VCaP (cell line): ENCODE measurements around the gene ZBTB38.

Experiments
- H3K27ac ChIP-seq: fragments of 450-650 bp; 2 replicates; pipeline ENCODE4 v1.5.1; 2017
- CTCF ChIP-seq: fragments of 450-650 bp; conservative IDR thresholded peaks from 2 replicates; pipeline ENCODE4 v1.5.1; 2017; ENCODE audit warnings: mild to moderate bottlenecking, moderate library complexity

Gene ZBTB38

DNA sequence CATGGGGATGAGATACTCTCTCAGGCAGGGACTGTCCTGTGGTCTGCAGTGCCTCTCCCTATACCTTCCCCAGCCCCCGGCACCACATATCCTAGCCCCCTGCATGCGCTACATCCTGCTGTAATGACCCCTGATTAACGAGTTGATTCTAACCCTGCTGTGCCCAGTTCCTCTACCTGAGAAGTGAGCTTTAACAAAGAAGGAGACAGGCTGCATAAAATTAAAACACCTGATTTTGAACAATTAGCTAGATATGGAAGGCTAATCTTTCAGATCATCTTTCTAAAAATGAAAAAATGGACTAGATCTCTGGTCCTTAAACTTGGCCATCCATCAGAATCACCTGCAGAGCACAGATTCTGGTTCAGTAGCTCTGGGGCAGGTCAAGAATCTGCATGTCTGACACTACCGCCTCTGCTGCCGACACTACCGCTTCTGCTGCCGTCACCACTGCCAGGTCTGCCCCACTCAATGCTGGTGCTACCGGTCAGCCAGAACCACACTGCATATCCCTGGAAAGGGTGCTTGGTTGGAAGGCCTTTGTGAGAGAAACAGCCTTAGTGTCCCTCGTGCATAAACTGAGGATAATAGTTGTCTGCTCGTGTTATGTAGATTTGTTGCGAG is 33.6 kb upstream of the ZBTB38 start:
- no peak overlapping the region for H3K27ac ChIP-seq
- no peak for TF ChIP-seq CTCF

DNA sequence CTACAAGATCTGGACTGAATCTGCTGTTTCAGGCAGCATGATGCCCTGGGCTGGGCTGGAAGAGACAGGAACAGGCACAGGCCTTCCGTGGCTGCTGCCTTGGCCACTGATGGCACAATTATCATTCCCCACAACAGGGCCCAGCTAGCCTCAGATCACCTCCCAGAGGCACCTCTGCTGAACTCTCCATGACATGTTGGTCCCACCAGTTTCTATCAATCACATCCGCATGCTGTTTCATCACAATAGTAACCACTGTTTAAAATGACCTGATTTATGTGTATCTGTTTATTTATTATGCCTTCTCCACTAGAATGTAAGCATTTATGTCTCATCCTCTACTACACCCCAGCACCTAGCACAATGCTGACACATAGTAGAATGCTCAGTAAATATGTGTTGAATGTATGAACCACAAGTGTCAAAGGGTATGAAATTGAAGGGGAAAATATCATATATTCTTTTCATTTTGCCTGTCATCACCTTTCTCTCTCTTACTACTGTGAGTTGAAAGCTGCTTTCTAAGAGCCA is 32.7 kb upstream of the ZBTB38 start:
- H3K27ac ChIP-seq: no peak overlapping the region
- no peak for TF ChIP-seq CTCF

DNA sequence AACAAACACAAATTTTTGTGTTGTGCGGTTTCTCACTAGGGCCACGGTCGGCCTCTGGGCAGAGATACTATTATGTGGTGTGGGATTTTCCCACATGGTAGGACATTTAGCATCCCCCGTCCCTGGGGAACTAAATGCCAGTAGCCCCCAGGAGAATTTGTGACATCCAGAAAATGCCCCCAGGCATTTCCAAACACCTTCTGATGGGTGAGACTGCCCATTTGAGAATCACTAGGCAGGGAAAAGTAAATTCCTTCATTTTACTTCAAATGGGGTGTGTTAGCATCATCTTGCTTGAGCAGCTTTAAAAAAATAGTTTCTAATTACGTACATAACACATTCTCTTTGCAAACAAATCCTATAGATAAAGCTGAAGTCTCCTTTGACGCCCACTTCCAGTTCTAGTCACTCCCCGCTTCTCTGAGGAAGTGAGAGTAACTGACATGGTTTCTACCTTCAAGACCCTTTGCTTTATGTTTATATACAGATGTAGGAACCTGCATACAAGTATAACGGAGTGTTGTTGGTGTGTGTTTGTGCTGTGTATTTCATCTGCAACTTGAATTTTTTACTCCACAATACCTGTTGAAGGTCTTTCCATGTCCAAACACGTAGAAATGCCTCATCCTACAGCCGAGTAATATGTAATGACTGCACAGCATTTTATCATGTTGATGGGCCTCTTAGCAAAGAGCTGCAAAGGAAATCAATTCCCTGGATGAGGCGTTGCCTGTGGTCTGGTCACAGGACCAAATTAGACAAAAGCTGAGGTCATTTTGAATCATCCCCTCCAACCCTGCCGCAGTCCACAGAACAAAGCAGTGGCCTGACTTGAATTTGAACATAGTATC is 31.4 kb upstream of the ZBTB38 start:
- no peak overlapping the region for H3K27ac ChIP-seq
- TF ChIP-seq CTCF: no peak

DNA sequence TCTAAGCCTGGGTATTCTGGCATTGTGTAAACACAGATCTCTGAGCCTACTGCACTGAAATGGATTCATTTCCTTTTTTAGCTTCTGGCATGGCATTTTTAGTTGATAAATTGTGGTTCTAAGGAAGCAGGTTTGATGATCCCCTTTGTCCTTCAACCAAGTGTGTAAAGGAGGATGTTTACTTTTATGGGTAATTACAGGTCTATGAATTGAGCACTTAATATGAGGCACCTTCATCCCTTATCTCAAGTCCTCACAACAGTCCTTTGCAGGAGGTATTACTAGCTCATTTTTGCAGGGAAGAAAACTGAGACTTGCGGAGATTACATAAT is 30.8 kb upstream of the ZBTB38 start:
- TF ChIP-seq CTCF: no peak
- no peak overlapping the region for H3K27ac ChIP-seq

DNA sequence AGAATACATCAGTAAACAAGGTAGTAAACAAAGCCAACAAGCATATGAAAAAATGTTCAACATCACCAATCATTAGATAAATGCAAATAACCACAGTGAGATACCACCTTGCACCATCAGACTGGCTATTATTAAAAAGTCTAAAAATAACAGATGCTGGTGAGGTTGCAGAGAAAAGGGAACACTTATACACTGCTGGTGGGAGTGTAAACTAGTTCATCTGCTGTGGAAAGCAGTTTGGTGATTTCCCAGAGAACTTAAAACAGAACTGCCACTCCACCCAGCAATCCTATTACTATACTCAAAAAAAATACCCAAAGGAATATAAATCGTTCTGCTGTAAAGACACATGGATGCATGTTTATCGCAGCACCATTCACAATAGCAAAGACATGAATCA is 30.3 kb upstream of the ZBTB38 start:
- no peak for TF ChIP-seq CTCF
- no peak overlapping the region for H3K27ac ChIP-seq

- TF ChIP-seq CTCF: no peak
- no peak overlapping the region for H3K27ac ChIP-seq
Measured at GRCh38 chr3:141338881-141339280, 29.4 kb upstream of the ZBTB38 start.

DNA sequence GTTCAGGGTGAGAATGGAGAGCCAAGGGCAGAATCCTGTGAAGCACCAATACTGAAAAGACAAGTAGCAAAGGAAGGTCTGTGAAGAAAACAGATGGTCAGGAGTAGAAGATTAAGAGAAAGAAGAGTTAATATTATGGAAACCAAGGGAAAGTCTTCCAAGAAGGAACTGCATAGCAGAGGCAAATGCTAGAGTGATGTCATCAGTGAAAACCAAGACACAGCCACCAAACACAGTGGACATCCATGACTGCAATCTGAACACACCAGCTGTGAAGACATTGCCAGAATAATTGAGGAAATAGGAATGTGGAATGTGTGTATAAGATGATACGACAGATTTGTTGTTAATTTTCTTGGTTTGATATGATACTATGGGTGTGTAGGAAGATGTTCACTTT is 26.8 kb upstream of the ZBTB38 start:
- no peak overlapping the region for H3K27ac ChIP-seq
- no peak for TF ChIP-seq CTCF
